Naive B cell (primary cell): Measurements from ENCODE around the gene LCE6A. TPM values are rescaled to one million over a fixed set of nuclear protein-coding genes. Genes with fewer than 3 reads are reported as not detected.

Source experiments
- ATAC-seq, 2 donors: fragments of 150-1000 bp; cut with Tn5 transposase; 2 replicates each; pipeline ENCODE4 v1.10.0; 2021; ENCODE audit warnings: low read depth in 2 of 2, mild to moderate bottlenecking in 2 of 2, moderate library complexity in 2 of 2
- DNase-seq: peaks from one replicate; pipeline ENCODE4 v3.0.0; 2022
- H3K27ac Mint-ChIP-seq, 6 donors: one replicate each; pipeline ENCODE4 v1.8.0; 2020 to 2022; ENCODE audit warnings: mild to moderate bottlenecking in 6 of 6, mixed read lengths in 6 of 6, moderate library complexity in 5 of 6, inconsistent platforms in 2 of 6
- H3K27me3 Mint-ChIP-seq, 3 donors: one replicate each; pipeline ENCODE4 v1.8.0; 2021 to 2022; ENCODE audit warnings: mixed read lengths in 3 of 3, mild to moderate bottlenecking in 1 of 3
- H3K36me3 Mint-ChIP-seq, 2 donors: one replicate each; pipeline ENCODE4 v1.8.0; 2020 to 2022; ENCODE audit warnings: mixed read lengths in 2 of 2, inconsistent platforms in 1 of 2, mild to moderate bottlenecking in 1 of 2
- H3K4me1 Mint-ChIP-seq, 3 donors: one replicate each; pipeline ENCODE4 v1.8.0; 2020 to 2022; ENCODE audit warnings: mixed read lengths in 3 of 3, inconsistent platforms in 1 of 3, mild to moderate bottlenecking in 1 of 3, moderate library complexity in 1 of 3
- H3K4me3 Mint-ChIP-seq, 8 donors: one replicate each; pipeline ENCODE4 v1.8.0; 2020 to 2022; ENCODE audit warnings: mild to moderate bottlenecking in 8 of 8, mixed read lengths in 8 of 8, moderate library complexity in 8 of 8, inconsistent platforms in 2 of 8
- H3K9me3 Mint-ChIP-seq, 7 donors: one replicate each; pipeline ENCODE4 v1.8.0; 2020 to 2022; ENCODE audit warnings: mixed read lengths in 7 of 7, mild to moderate bottlenecking in 5 of 7, inconsistent platforms in 2 of 7, moderate library complexity in 1 of 7
- polyA plus RNA-seq, 6 donors: library from polyadenylated mRNA; unstranded; fragments of 300-500 nt; fragmentation: Illumina TruSeq; gene quantifications; one replicate each; pipeline ENCODE4 v1.2.3, GENCODE V29; 2021; ENCODE audit warnings: low read depth in 6 of 6

The LCE6A gene
- polyA plus RNA-seq, 6 donors from 2014 or later: not detected

DNA sequence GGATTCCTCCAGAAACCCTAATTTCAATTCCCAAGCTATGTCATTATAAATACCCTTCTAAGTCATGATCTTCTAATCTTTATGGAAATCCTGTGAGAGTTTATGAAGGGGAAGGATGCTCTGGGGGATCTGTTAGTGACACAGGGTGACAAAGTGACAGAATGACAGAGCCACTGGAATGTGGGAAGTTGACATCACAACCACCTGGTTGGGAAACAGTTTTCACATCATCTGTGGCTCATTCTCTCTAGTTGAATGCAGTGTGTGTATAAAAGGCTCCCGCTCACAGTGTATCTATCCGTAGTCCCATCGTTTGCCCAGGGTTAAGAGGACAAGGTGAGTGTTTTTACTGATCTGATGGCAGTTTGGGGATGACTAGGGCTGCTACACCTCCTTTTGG, 17.0 kb downstream of the LCE6A start, which contains the start of gene LCE7A:
LCE7A (plus strand) TSS at position 301 of the 400 bp plus-strand sequence. CDS start 702 bp downstream, outside the sequence.
- Mint-ChIP-seq H3K4me1 (no peaks in the 10 kb centered on the region), H3K9me3 (no peaks in the 10 kb centered on the region), H3K27ac (peak within 1 kb of the TSS in 1 of 6 donors; percentile 17), H3K4me3 (no peak within 1 kb of the TSS), H3K27me3 (peaks cover 12 to 21% (median 16%) of the 10 kb centered on the region in 3 donors), H3K36me3 (no peaks in the 10 kb centered on the region)
- DNase-seq (no peak), ATAC-seq (no peak)

- H3K27me3 Mint-ChIP-seq: peaks cover 12 to 21% (median 16%) of the 10 kb centered on the region in 3 donors
- H3K4me1 Mint-ChIP-seq: no peaks in the 10 kb centered on the region
- no peaks in the 10 kb centered on the region for H3K9me3 Mint-ChIP-seq
- H3K27ac Mint-ChIP-seq: no peak overlapping the region
- no peaks in the 10 kb centered on the region for H3K36me3 Mint-ChIP-seq
- ATAC-seq (no peak), DNase-seq (no peak)
- no peak overlapping the region for H3K4me3 Mint-ChIP-seq
These were observed 17.5 kb downstream of the LCE6A start for GRCh38 chr1:152860129-152860528.

GRCh38 chr1:152861374-152861773, 18.7 kb downstream of the LCE6A start:
- Mint-ChIP-seq H3K4me1 (no peaks in the 10 kb centered on the region), H3K4me3 (no peak overlapping the region), H3K27me3 (peaks cover 12 to 21% (median 16%) of the 10 kb centered on the region in 3 donors), H3K27ac (no peak overlapping the region), H3K9me3 (no peaks in the 10 kb centered on the region), H3K36me3 (no peaks in the 10 kb centered on the region)
- DNase-seq (no peak), ATAC-seq (no peak)

DNA sequence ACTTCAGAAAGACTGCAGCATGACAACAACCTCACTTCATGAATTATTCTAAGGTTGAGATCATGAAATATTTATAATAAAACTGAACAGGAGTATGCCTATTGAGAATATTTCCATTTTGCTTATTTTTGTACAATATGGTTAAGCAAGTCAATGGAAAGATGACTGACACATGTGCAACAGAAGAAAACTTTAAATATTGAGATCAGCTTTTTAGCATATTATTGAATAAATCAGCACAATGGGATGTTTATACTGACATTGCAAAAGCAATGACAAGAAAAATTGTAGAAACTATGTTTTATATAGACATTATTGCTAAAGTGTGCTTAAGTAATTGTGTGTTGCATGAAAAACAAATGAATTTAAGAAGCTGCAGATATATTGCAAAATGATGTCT, 21.8 kb downstream of the LCE6A start:
- ATAC-seq (no peak), DNase-seq (no peak)
- no peaks in the 10 kb centered on the region for H3K9me3 Mint-ChIP-seq
- H3K27ac Mint-ChIP-seq: no peak overlapping the region
- no peaks in the 10 kb centered on the region for H3K4me1 Mint-ChIP-seq
- no peaks in the 10 kb centered on the region for H3K36me3 Mint-ChIP-seq
- no peak overlapping the region for H3K4me3 Mint-ChIP-seq
- H3K27me3 Mint-ChIP-seq: peaks cover 0 to 16% (median 11%) of the 10 kb centered on the region in 3 donors

DNA sequence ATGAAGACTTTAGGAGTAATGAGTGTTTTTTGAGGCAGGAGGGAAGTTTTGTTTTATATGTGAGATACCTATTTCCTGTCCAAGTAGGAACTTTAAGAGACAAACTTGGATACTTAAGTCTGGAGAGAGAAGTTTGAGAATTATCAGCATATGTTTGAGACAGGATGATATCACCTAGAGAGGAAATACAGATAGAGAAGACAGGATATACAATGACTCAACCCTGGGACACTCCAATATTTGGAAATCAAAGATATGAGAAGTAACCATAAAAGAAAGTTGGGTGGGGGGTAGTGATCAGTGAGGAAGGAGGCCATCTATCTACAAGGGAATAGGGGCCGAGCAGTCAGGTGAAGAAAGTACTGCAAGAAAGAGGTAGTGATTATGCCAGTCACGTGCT, 23.7 kb downstream of the LCE6A start:
- no peak for DNase-seq
- Mint-ChIP-seq H3K4me1 (no peaks in the 10 kb centered on the region), H3K9me3 (no peaks in the 10 kb centered on the region), H3K36me3 (no peaks in the 10 kb centered on the region), H3K4me3 (no peak overlapping the region), H3K27me3 (peaks cover 0 to 14% (median 2%) of the 10 kb centered on the region in 3 donors), H3K27ac (no peak overlapping the region)
- no peak for ATAC-seq

DNA sequence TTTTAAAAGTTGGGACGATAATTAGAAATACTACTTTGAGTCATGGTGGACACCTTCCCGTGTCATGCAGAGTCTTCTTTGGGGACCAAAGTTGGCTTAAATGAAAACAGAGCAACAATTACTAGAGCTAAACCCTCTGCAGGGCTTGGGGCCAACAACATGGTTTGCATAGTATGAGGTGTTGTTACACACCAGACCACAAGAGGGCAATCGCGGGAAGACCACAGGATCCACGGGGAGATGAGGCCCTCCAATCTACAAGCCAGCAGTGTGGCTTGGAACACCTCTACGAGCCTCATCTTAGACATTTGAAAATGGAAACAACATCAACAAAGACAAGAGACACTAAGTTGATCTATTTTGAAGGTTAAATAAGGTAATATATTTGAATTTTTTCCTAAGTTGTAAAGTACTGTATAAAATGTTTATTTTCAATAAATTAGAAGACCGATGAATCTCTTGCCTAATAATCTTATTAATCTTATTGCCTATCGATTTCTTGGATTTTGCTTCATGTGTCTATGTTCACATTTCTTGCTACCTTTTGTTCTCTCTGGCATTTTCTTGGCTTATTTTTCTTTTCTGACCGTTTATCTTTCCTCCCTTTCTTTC, 27.3 kb downstream of the LCE6A start:
- no peaks in the 10 kb centered on the region for H3K9me3 Mint-ChIP-seq
- H3K27me3 Mint-ChIP-seq: peaks cover 2 to 26% (median 14%) of the 10 kb centered on the region in 3 donors
- H3K4me1 Mint-ChIP-seq: no peaks in the 10 kb centered on the region
- H3K4me3 Mint-ChIP-seq: no peak overlapping the region
- H3K36me3 Mint-ChIP-seq: no peaks in the 10 kb centered on the region
- DNase-seq (peak; percentile 20), ATAC-seq (no peak)
- no peak overlapping the region for H3K27ac Mint-ChIP-seq

DNA sequence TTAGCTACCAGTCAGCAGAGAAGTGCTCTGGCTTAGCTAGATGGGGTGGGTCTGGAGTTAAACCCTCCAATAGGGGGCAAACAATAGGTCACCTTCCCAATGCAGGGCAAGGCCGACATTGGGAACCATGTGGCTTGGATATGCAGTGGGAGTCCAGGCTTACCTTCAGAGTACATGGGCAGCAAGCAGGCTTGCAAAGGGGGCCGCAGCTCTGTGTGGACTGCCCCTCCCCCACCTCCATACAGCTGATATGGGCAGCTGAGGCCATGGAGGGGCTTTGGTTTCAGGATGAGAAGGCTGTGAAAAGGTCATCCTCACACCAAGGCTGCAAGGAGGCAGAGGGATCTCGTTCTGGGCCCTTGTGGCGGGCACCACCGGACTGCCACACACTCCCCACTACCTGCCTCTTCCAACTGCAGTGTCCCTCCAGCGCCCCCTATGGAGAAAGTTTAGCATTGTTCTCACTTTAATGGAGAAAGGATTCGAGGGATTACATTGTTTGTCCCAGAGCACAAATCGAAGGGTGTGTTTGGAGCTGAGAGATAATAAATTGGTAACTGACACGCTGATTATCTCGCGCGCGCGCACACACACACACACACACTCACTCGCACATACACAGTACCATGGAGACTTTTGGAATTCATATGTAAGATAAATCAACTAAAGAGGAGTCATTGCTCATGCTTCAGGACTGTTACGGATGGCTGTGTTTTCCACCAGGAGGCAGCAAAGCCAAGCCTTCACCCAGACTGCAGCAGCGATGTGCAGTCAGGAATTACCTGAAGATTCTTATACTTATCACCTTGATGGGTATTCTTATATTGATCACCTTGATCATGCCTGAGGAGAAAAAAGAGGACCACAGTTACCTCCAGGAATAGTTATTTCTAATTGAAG, 28.4 kb downstream of the LCE6A start:
- Mint-ChIP-seq H3K36me3 (no peaks in the 10 kb centered on the region), H3K27ac (no peak overlapping the region), H3K4me3 (no peak overlapping the region), H3K9me3 (no peaks in the 10 kb centered on the region), H3K27me3 (peaks cover 12 to 31% (median 23%) of the 10 kb centered on the region in 3 donors), H3K4me1 (no peaks in the 10 kb centered on the region)
- ATAC-seq (no peak), DNase-seq (no peak)

- H3K4me1 Mint-ChIP-seq: no peaks in the 10 kb centered on the region
- H3K27me3 Mint-ChIP-seq: peaks cover 17 to 35% (median 26%) of the 10 kb centered on the region in 3 donors
- ATAC-seq (no peak), DNase-seq (no peak)
- peak overlapping the region in 1 of 8 donors; percentile 67 for H3K4me3 Mint-ChIP-seq
- no peaks in the 10 kb centered on the region for H3K9me3 Mint-ChIP-seq
- H3K27ac Mint-ChIP-seq: no peak overlapping the region
- no peaks in the 10 kb centered on the region for H3K36me3 Mint-ChIP-seq
These were observed 29.1 kb downstream of the LCE6A start for GRCh38 chr1:152871731-152872126.

DNA sequence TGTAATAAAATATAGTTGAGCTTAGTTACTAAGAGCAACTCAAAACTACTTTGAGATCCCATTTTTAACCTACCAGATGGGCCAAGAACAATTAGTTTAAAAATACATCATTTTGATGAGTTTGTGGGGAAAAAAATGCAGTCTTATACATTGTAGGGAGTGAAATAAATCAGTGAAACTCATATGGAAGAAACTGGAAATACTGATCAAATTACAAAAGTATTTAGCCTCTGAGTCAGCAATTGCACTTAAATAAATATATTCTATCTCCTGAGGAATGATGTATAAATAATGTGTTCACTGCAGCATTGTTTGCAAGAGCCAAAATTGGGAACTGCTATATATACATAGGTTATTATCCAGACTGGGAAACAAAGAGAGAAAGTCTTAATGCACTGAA, 30.8 kb downstream of the LCE6A start:
- DNase-seq (no peak), ATAC-seq (no peak)
- Mint-ChIP-seq H3K27me3 (peaks cover 35 to 44% (median 44%) of the 10 kb centered on the region in 3 donors), H3K4me3 (no peak overlapping the region), H3K4me1 (no peaks in the 10 kb centered on the region), H3K36me3 (no peaks in the 10 kb centered on the region), H3K9me3 (no peaks in the 10 kb centered on the region), H3K27ac (no peak overlapping the region)

DNA sequence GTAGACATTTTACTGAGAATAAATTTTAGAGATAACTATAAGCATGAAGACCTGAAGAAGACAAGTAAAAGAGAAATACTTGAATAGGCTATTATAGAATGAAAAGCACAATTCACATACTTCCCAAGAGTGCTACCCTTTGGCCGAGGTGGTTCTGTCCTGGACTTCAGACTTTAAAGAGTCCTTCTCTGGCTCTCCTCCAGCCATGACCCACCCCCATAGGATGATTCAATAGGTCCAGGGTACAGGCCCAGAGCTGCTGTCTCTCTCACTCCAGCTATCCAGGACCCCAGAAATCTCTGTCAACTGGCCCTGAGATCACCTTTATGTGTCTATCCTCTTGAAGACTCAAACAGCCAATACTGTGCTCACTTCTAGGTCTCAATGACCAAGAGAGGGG, 34.2 kb downstream of the LCE6A start:
- Mint-ChIP-seq H3K9me3 (no peaks in the 10 kb centered on the region), H3K27ac (no peak overlapping the region), H3K4me1 (peaks cover 0 to 3% (median 0%) of the 10 kb centered on the region in 3 donors), H3K27me3 (peaks cover 33 to 54% (median 41%) of the 10 kb centered on the region in 3 donors), H3K36me3 (no peaks in the 10 kb centered on the region), H3K4me3 (no peak overlapping the region)
- no peak for ATAC-seq
- DNase-seq: no peak

- Mint-ChIP-seq H3K9me3 (peaks cover 0 to 2% (median 0%) of the 10 kb centered on the region in 7 donors), H3K27ac (peak within 1 kb of the TSS in 1 of 6 donors; percentile 8), H3K4me3 (no peak within 1 kb of the TSS), H3K27me3 (peaks cover 29 to 54% (median 35%) of the 10 kb centered on the region in 3 donors), H3K4me1 (peaks cover 0 to 3% (median 0%) of the 10 kb centered on the region in 3 donors), H3K36me3 (no peaks in the 10 kb centered on the region)
- DNase-seq (no peak), ATAC-seq (no peak)
These were observed 35.4 kb downstream of the LCE6A start, which contains the start of gene SMCP for GRCh38 chr1:152878042-152878441. TSS of gene SMCP (plus strand) at chr1:152878322. CDS start at chr1:152884423, 6,101 bp downstream.

DNA sequence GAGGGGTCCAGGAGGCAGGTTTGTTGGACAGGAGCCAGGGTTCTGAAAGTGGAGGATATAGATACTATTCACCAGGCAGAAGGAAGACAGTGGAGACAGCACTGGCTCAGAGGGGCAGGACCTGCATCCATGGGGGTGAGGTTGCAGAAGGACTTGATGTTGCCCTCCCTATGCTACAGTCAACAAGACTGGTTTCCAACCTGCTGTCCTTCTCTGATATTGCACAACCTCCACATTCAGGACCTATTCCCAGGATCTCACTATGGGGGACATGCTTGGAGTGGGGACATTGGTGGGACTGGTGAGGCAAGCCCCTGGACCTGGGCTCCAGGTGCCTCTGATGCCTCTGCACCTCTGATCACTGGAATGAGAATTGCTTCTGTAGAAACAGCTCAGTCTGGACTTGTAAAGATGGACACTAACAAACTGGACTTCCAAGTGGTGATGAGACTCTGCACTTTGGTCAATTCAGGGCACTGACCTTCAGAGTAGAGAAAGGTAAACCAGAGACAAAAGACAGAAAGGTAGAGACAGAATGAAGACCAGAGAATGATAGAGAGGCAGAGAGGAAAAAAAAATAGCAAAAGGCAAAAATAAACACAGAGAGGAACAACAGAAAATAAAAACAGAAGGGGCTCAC, 37.0 kb downstream of the LCE6A start:
- H3K27ac Mint-ChIP-seq: no peak overlapping the region
- H3K4me1 Mint-ChIP-seq: peaks cover 0 to 3% (median 0%) of the 10 kb centered on the region in 3 donors
- ATAC-seq (no peak), DNase-seq (no peak)
- no peak overlapping the region for H3K4me3 Mint-ChIP-seq
- H3K27me3 Mint-ChIP-seq: peaks cover 18 to 54% (median 35%) of the 10 kb centered on the region in 3 donors
- peaks cover 0 to 2% (median 0%) of the 10 kb centered on the region in 7 donors for H3K9me3 Mint-ChIP-seq
- H3K36me3 Mint-ChIP-seq: no peaks in the 10 kb centered on the region

- ATAC-seq (no peak), DNase-seq (no peak)
- Mint-ChIP-seq H3K4me1 (peaks cover 0 to 3% (median 0%) of the 10 kb centered on the region in 3 donors), H3K4me3 (peak overlapping the region in 1 of 8 donors; percentile 76), H3K36me3 (no peaks in the 10 kb centered on the region), H3K9me3 (peaks cover 0 to 2% (median 0%) of the 10 kb centered on the region in 7 donors), H3K27ac (no peak overlapping the region), H3K27me3 (peaks cover 14 to 48% (median 30%) of the 10 kb centered on the region in 3 donors)
These were observed 37.7 kb downstream of the LCE6A start for GRCh38 chr1:152880316-152880715.
